Thyroid gland (tissue), 4 donors: ENCODE results near the gene KRT77. TPM values are rescaled to one million over a fixed set of nuclear protein-coding genes. Genes with fewer than 3 reads are reported as not detected.

ENCODE experiments used
- DNase-seq, 2 donors: peaks; one replicate each; pipeline ENCODE4 v3.0.0-alpha.2; 2019
- H3K27ac ChIP-seq, 3 donors: fragments of 200-600 bp; sonication (generic); 1 replicate in 2 of 3; 2 replicates in 1 of 3; pipeline ENCODE4 v1.5.1; 2016 to 2019; ENCODE audit warnings: mild to moderate bottlenecking in 1 of 3, moderate library complexity in 1 of 3
- H3K27me3 ChIP-seq: fragments of 200-600 bp; sonication (generic); one replicate; pipeline ENCODE4 v1.5.1; 2019
- H3K36me3 ChIP-seq, 2 donors: fragments of 200-600 bp; sonication (generic); one replicate each; pipeline ENCODE4 v1.5.1; 2016 to 2019
- H3K4me1 ChIP-seq, 2 donors: fragments of 200-600 bp; sonication (generic); one replicate each; pipeline ENCODE4 v1.5.1; 2017 to 2019
- H3K4me3 ChIP-seq, 3 donors: fragments of 200-600 bp; sonication (generic); replicated peaks in 1 of 3; 1 replicate in 2 of 3; 2 replicates in 1 of 3; pipeline ENCODE4 v1.5.1; 2016; ENCODE audit warnings: mild to moderate bottlenecking in 1 of 3
- H3K9me3 ChIP-seq: fragments of 200-600 bp; sonication (generic); one replicate; pipeline ENCODE4 v1.5.1; 2017
- CTCF ChIP-seq, 6 experiments: fragments of 200-600 bp in 3 of 6; fragments of 450-650 bp in 3 of 6; sonication (generic) in 3 of 6; IDR thresholded peaks; one replicate each; pipeline ENCODE4 v1.5.1; 2016 to 2019; ENCODE audit warnings: antibody characterized with exemption in 6 of 6, mild to moderate bottlenecking in 2 of 6, inconsistent platforms in 1 of 6, moderate library complexity in 1 of 6
- POLR2A ChIP-seq, 2 donors: fragments of 450-650 bp; IDR thresholded peaks; one replicate each; pipeline ENCODE4 v1.6.1; 2017; ENCODE audit warnings: antibody characterized with exemption in 2 of 2, mild to moderate bottlenecking in 2 of 2, moderate library complexity in 1 of 2
- WGBS, 2 donors: methylation state at CpG; one replicate each; pipeline ENCODE4 v1.1.5; 2017; 5-methylcytosine and 5-hydroxymethylcytosine counted together
- intact Hi-C: fragments of 100-400 bp; cut with DNase I; formaldehyde crosslinking; loops from one replicate; pipeline ENCODE4 v1.15.1; 2023
- total RNA-seq, 4 donors: library from RNA; depleted of rRNA; stranded (reverse); fragments of >200 nt; gene quantifications; one replicate each; pipeline ENCODE4 v1.2.3, GENCODE V29; 2016

The KRT77 gene
- total RNA-seq, 4 donors from 2014 or later, result not detected

GRCh38 chr12:52645120-52645761 lies 58.1 kb downstream of the KRT77 start:
- H3K27me3 ChIP-seq, result no peaks in the 10 kb centered on the region
- WGBS, 2 donors, result 87 to 90% methylated on average over 7 of the region's 7 CpGs

DNA sequence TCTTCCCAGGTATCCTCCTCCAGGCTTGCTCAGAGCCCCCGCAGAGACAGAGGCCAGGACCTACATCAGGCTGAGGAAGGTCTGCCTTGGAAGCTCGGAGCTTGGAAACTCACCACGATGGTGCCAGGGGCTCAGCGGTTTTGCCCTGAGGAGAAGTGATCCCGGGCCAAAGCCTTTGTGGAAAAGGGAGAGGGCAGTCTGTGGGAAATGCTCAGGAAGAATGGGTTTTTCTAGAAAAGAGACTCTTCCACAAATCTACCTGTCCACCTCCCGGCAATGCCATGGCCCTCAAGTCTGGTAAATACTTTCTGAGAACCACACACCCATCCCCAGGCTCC lies 59.3 kb downstream of the KRT77 start:
- no peaks in the 10 kb centered on the region for H3K9me3 ChIP-seq
- H3K4me3 ChIP-seq, result no peak overlapping the region
- WGBS, 2 donors, result 95 to 98% methylated on average over 6 of the region's 6 CpGs
- no peaks in the 10 kb centered on the region for H3K27me3 ChIP-seq
- DNase-seq, result no peak
- intact Hi-C loops, result no loop called here
- no peak overlapping the region for H3K27ac ChIP-seq
- H3K36me3 ChIP-seq, result no peaks in the 10 kb centered on the region
- no peaks in the 10 kb centered on the region for H3K4me1 ChIP-seq
- TF ChIP-seq CTCF (IDR thresholded peaks at IDR 0.05) (no peak), POLR2A (IDR thresholded peaks at IDR 0.05) (no peak)

More at GRCh38 chr12:52645120-52645761, 58.1 kb downstream of the KRT77 start:
- no peak for TF ChIP-seq CTCF (IDR thresholded peaks at IDR 0.05)
- TF ChIP-seq POLR2A (IDR thresholded peaks at IDR 0.05), result no peak
- Histone ChIP-seq H3K9me3 (no peaks in the 10 kb centered on the region), H3K4me3 (no peak overlapping the region), H3K27ac (no peak overlapping the region), H3K4me1 (peaks cover 0 to under 1% of the 10 kb centered on the region in 2 donors), H3K36me3 (no peaks in the 10 kb centered on the region)
- DNase-seq, result no peak
- intact Hi-C loops, result no loop called here

DNA sequence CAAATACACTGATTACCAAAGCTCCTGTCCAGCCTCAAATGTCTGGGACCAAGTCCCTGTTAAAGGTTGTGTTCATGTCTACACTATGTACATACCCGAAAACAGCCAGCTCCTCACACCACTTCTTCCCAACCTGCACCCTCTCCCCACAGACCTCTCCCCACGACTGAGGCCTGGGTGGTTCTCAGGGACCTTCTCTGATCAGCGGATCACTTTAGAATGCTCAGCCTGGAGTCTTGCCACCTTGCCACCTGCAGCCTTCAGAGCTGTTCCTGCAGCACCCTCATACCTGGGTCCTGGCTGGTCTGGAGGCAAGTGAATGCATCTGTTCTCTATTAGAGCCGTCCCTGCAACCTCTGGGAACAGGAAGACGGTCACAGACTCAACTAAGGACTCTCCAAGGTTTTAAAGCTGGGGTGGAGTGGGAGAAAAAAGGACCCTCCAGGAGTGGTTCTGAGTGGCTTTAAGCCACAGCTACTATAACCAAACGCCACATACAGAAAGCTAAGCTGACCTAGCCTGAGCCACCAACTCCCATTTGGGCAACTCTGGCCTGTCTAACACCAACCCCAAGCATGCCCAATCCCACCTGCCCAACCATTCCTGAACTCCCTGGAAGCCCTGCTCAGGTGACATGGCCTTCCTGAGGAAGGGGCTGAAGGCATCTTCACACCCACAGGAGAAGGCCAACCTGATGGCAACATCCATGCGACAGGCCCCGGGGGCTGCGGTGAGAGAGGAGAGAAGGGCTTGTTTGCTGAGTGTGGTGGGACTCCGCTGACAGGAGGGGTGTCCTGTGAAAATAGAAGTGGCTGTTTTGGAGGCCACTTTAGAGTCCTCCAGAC lies 59.9 kb downstream of the KRT77 start:
- TF ChIP-seq CTCF (IDR thresholded peaks at IDR 0.05) (no peak), POLR2A (IDR thresholded peaks at IDR 0.05) (no peak)
- DNase-seq, result no peak
- intact Hi-C loops, result no loop called here

DNA sequence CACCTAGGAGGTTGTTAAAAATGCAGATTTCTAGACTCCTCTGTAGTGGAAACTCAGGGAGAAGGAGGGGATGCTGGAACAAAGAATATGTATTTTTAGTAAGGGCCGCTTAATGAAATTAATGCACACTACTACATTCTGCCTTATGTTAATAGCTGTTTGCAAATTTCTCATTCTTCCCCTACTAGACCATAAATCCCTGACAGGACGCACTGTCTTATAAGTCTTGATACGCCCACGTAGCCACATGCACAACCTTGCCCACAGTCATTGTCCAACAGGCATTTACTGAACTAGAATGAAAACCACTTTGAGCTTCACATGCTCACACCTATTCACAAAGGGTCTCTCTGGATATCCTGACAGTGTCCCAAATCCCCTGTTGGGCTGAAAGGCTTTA lies 61.9 kb downstream of the KRT77 start:
- Histone ChIP-seq H3K36me3 (no peaks in the 10 kb centered on the region), H3K27me3 (no peaks in the 10 kb centered on the region), H3K9me3 (no peaks in the 10 kb centered on the region), H3K27ac (no peak overlapping the region), H3K4me3 (no peak overlapping the region), H3K4me1 (no peaks in the 10 kb centered on the region)
- DNase-seq, result no peak
- intact Hi-C loops, result no loop called here
- TF ChIP-seq POLR2A (IDR thresholded peaks at IDR 0.05), result no peak
- no peak for TF ChIP-seq CTCF (IDR thresholded peaks at IDR 0.05)
- WGBS, 2 donors, result 67 to 78% methylated on average over 4 of the region's 4 CpGs

More for the DNA sequence above, 59.9 kb downstream of the KRT77 start:
- Histone ChIP-seq H3K36me3 (no peaks in the 10 kb centered on the region), H3K9me3 (no peaks in the 10 kb centered on the region), H3K27ac (no peak overlapping the region), H3K27me3 (no peaks in the 10 kb centered on the region), H3K4me1 (no peaks in the 10 kb centered on the region), H3K4me3 (no peak overlapping the region)
- WGBS, 2 donors, result 88 to 89% methylated on average over 10 of the region's 10 CpGs

Other genes starting within 250 kb of the KRT77 start
- gene KRT6C, start 229.7 kb downstream of the KRT77 start, total RNA-seq, result not detected
- under 1 TPM in 1 of 4 donors, not detected in 3; 0.27 TPM for gene KRT6A, start 210.3 kb downstream of the KRT77 start, total RNA-seq
- gene KRT5, start 183.1 kb downstream of the KRT77 start, total RNA-seq, result 1 to 10 TPM in 1 of 4 donors, not detected in 3; 1.4 TPM
- gene KRT71, start 150.4 kb downstream of the KRT77 start, total RNA-seq, result not detected
- gene KRT74, start 129.7 kb downstream of the KRT77 start, total RNA-seq, result not detected
- not detected for gene KRT72, start 102.1 kb downstream of the KRT77 start, total RNA-seq
- not detected for gene KRT73, start 85.0 kb downstream of the KRT77 start, total RNA-seq
- 1 to 10 TPM in 1 of 4 donors, not detected in 3; 1.3 TPM for gene KRT2, start 51.3 kb downstream of the KRT77 start, total RNA-seq
- gene KRT1, start 23.1 kb downstream of the KRT77 start, total RNA-seq, result 1 to 10 TPM in 1 of 4 donors, not detected in 3; 2.8 TPM
- not detected for gene KRT76, start 73.8 kb upstream of the KRT77 start, total RNA-seq
- not detected for gene KRT3, start 92.6 kb upstream of the KRT77 start, total RNA-seq
- gene KRT4, start 110.6 kb upstream of the KRT77 start, total RNA-seq, result under 1 TPM in 1 of 4 donors, not detected in 3; 0.29 TPM
- gene KRT79, start 130.8 kb upstream of the KRT77 start, total RNA-seq, result not detected
- under 1 TPM in 1 of 4 donors, not detected in 3; 0.40 TPM for gene KRT78, start 145.5 kb upstream of the KRT77 start, total RNA-seq
- 1,000 to 10,000 TPM in 1 of 4 donors, 100 to 1,000 TPM in 3; 364 to 1,037 (median 698) TPM for gene KRT8, start 201.6 kb upstream of the KRT77 start, total RNA-seq
- 100 to 1,000 TPM; 389 to 648 (median 540) TPM for gene KRT18, start 245.6 kb upstream of the KRT77 start, total RNA-seq